ENCODE results near the gene DNMBP. TPM values are rescaled to one million over a fixed set of nuclear protein-coding genes. Genes with fewer than 3 reads are reported as not detected.
A peak's percentile ranks its signal among the peaks of the same experiment; 100 is the strongest.

The DNMBP gene
- total RNA-seq, 2 donors from 2014 or later: 2.3 to 2.9 TPM

DNA sequence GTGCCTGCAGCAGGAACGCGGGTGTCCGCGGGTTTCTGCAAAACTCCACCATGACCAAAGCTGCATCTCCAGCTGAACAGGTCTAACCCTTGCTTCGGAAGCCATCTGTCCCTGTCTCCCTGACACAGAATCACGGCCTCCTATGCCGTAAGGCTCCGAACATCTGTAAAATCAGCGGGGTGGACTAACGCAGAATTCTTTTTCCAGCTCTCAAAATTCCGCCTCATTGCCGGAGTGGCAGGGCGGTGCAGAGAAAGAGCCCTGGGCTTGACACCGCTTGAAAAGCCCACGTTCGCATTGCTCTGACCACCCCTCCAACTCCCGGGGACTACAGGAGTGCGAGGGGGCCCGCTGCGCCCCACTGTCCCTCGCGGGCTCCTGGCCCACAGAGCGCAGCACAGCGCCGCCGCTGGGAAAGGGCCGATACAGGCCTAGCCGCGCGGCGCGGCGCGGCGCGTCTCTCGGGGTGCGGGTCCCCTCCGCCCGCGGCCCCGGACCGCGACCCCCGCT lies 409 bp downstream of the DNMBP start:
- Mint-ChIP-seq H3K4me3 (peak overlapping the region; percentile 87 to 89), H3K9me3 (no peaks in the 10 kb centered on the region), H3K27ac (peak overlapping the region; percentile 18), H3K36me3 (ENCODE audit: insufficient read depth in 2 of 2) (no peaks in the 10 kb centered on the region), H3K27me3 (ENCODE audit: low read depth) (peaks cover 22% of the 10 kb centered on the region), H3K4me1 (ENCODE audit: low read depth) (peaks cover 61% of the 10 kb centered on the region)
- ATAC-seq (replicated peaks in 1 of 2) (peak; percentile 75 to 80), DNase-seq (peak in 1 of 2 donors; percentile 1)

DNA sequence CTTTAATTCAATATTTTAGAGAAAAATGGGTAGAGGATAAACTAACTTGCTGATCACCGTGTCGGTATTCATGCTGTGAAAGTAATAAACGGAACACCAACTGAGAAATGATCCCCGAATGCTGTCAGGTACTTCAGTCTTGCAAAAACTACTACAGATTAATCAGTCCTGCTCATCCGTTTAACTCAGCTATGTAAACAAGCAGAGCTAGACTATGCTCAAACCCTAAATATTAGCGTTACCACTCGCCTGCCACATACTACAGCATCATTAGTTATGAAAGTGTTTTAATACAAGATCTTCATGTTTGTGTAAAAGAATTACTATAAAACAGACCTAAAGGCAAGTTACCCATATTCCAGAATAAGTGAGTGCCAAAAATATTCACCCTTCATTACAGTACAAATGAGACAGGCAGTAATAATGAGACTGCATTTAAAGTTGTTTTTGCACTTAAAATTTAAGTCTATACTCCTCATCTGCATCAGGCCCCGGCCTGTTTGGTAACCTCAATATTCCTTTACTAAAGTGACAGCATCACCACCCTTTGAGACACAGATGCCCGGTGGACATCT lies 952 bp downstream of the DNMBP start:
- no peak overlapping the region for H3K27ac Mint-ChIP-seq

DNA sequence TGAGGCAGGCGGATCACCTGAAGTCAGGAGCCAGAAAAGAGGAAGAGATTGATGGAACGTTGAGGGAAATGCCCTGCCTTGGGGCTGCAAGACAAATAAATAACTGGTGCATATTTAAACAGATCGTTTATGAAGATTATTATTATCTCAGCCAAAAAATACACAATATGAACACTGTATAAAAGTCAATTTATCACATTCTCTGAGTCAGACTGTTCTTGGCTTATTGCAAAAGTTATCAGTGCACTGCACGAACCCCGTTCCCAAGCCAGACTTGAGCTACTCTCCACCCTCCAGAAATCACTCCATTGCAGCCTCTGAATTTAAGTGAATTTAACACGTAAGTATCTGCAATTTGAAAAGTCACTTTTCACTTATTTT lies 1.6 kb downstream of the DNMBP start:
- peak overlapping the region; percentile 32 to 89 for H3K4me3 Mint-ChIP-seq
- no peak for ATAC-seq (replicated peaks in 1 of 2)
- H3K4me1 Mint-ChIP-seq (ENCODE audit: low read depth): peaks cover 54% of the 10 kb centered on the region
- no peak for DNase-seq
- no peak overlapping the region for H3K27ac Mint-ChIP-seq
- H3K27me3 Mint-ChIP-seq (ENCODE audit: low read depth): peaks cover 22% of the 10 kb centered on the region
- H3K36me3 Mint-ChIP-seq (ENCODE audit: insufficient read depth in 2 of 2): no peaks in the 10 kb centered on the region
- H3K9me3 Mint-ChIP-seq: no peaks in the 10 kb centered on the region

More for the DNA sequence above, 952 bp downstream of the DNMBP start:
- H3K36me3 Mint-ChIP-seq (ENCODE audit: insufficient read depth in 2 of 2): no peaks in the 10 kb centered on the region
- H3K9me3 Mint-ChIP-seq: no peaks in the 10 kb centered on the region
- H3K4me3 Mint-ChIP-seq: peak overlapping the region; percentile 87 to 89
- peaks cover 56% of the 10 kb centered on the region for H3K4me1 Mint-ChIP-seq (ENCODE audit: low read depth)
- H3K27me3 Mint-ChIP-seq (ENCODE audit: low read depth): peaks cover 22% of the 10 kb centered on the region
- ATAC-seq (replicated peaks in 1 of 2) (no peak), DNase-seq (no peak)

DNA sequence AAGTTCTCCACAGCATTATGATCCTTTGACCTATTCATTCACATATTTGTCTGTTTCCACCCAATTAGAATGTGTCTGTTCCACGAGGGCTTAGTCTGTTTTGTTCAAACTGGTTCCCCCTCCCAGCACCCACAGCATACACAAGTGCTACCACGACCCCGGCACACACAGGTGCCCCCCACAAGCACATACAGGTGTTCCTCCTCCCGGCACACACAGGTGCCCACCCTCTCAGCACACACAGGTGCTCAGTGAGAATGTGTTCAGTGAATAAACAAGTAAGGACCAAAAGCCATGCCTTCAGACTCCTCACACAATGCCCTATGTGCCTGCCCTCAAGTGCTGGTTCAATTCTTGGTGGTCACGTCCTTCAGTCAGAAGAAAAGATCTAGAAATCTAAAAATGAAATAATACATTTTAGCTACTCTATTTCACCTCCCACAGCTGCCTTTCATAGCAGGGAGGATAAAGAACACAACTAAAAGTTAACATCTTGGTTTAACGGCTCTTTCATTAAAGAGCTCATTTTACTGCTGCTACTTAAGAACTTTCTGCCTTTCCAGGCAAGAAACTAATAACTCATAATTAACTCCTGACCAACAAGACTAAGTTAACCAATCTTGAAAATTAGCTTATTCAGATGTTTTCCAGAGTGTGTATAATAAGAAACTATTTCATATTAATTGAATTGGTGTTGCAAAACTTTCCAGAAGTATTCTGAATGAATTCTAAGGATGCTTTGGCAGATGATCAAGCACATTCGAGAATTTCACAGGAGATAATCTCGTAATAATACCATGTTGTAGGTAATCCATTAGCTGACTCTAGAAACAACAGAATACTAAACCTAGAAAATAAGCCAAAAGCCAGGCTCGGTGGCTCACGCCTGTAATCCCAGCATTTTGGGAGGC lies 2.3 kb downstream of the DNMBP start:
- DNase-seq (no peak), ATAC-seq (replicated peaks in 1 of 2) (no peak)
- H3K4me3 Mint-ChIP-seq: peak overlapping the region; percentile 21 to 55
- peaks cover 54% of the 10 kb centered on the region for H3K4me1 Mint-ChIP-seq (ENCODE audit: low read depth)
- H3K9me3 Mint-ChIP-seq: no peaks in the 10 kb centered on the region
- no peaks in the 10 kb centered on the region for H3K36me3 Mint-ChIP-seq (ENCODE audit: insufficient read depth in 2 of 2)
- no peak overlapping the region for H3K27ac Mint-ChIP-seq
- H3K27me3 Mint-ChIP-seq (ENCODE audit: low read depth): peaks cover 22% of the 10 kb centered on the region

DNA sequence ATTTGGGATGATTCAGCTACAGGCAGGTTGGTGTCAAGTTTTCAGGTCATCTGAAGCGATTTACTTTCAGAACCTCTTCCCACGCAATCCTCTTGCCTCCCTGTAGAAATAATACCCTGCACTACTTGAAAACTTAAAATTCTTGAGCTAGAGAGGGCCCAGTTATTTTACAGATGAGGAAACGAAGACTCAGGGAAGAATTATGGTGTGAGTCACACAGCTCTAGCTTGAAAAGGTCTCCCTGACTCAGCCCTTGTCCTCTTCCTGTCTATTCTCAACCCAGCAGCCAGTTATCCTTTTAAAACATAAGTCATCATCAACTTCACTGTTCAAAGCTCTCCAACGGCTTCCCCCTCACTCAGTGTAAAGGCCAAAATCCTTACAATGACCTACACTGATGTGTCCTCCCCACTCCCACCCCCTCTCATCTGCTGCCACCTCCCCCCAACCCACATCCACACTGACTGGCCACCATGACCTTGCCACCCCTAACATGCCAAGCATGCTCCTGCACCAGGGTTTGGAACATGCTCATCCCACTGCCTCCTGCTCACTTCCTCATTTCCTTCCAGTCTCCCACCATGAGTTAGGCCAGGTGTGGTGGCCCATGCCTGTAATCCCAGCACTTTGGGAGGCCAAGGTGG lies 3.4 kb downstream of the DNMBP start:
- H3K36me3 Mint-ChIP-seq (ENCODE audit: insufficient read depth in 2 of 2): no peaks in the 10 kb centered on the region
- peak overlapping the region; percentile 6 for H3K27ac Mint-ChIP-seq
- H3K4me3 Mint-ChIP-seq: peak overlapping the region; percentile 42 to 68
- ATAC-seq (replicated peaks in 1 of 2) (peak; percentile 53 to 59), DNase-seq (peak; percentile 6 to 30)
- peaks cover 54% of the 10 kb centered on the region for H3K4me1 Mint-ChIP-seq (ENCODE audit: low read depth)
- peaks cover 22% of the 10 kb centered on the region for H3K27me3 Mint-ChIP-seq (ENCODE audit: low read depth)
- no peaks in the 10 kb centered on the region for H3K9me3 Mint-ChIP-seq

DNA sequence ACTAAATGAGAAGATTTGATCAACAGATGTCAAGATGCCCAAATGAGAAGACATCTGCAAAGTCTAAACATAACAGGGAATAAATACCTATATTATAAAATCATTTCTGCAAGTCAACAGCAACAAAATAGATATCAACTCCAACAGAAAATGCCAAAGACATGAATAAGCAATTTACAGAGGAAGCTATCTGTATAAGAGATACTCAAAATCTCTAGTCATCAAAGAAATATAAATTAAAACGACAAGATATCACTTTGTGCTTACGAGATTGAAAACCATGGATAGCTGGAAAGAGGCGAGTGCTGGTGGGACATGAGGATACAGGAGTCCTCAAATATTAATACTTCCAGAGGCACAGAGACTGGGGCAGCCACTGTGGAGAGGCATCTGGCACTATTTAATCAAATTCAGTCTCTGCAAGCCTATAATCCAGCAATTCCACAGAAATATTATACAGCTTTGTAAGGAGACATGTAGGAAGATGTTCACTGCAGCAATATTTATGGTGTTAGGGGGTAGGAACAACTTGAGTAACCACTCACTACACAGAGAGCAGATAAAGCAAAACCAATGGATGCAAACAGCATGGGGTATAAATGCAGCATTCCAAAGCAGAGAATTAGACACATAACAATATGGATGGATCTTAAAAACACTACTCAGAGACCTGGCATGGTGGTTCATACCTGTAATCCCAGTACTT lies 4.8 kb downstream of the DNMBP start:
- DNase-seq: no peak
- ATAC-seq (replicated peaks in 1 of 2): no peak
- H3K4me3 Mint-ChIP-seq: no peak overlapping the region
- H3K36me3 Mint-ChIP-seq (ENCODE audit: insufficient read depth in 2 of 2): no peaks in the 10 kb centered on the region
- peaks cover 43% of the 10 kb centered on the region for H3K4me1 Mint-ChIP-seq (ENCODE audit: low read depth)
- peaks cover 11% of the 10 kb centered on the region for H3K27me3 Mint-ChIP-seq (ENCODE audit: low read depth)
- H3K27ac Mint-ChIP-seq: no peak overlapping the region
- no peaks in the 10 kb centered on the region for H3K9me3 Mint-ChIP-seq

DNA sequence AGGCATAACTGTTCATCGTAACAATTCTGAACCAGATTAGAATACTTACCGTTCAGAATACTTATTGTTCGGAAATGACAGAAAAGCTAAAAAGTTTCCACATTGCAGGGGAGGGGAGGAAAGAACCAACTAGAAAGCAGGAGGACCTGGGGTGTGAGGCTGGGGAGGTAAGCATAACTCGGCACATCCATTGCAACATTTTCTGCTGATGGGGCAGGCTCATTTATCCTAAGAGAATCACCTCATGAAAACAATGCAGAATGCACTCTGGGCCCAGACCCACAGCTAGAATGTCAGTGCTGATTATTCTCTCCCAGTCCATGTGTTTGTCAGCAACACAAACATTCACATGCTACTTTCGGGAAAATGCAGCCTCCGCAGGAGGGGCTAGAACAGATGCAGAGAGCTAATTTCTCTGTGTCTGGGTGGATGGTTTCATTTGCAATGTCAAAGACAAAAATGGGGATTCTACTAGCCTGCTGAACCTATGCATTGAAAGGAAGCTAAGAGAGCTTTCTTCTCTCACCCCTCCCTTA lies 9.6 kb downstream of the DNMBP start:
- ATAC-seq (replicated peaks in 1 of 2) (no peak), DNase-seq (no peak)
- Mint-ChIP-seq H3K4me1 (ENCODE audit: low read depth) (peaks cover 6% of the 10 kb centered on the region), H3K4me3 (no peak overlapping the region), H3K9me3 (no peaks in the 10 kb centered on the region), H3K27ac (no peak overlapping the region), H3K27me3 (ENCODE audit: low read depth) (no peaks in the 10 kb centered on the region), H3K36me3 (ENCODE audit: insufficient read depth in 2 of 2) (no peaks in the 10 kb centered on the region)

DNA sequence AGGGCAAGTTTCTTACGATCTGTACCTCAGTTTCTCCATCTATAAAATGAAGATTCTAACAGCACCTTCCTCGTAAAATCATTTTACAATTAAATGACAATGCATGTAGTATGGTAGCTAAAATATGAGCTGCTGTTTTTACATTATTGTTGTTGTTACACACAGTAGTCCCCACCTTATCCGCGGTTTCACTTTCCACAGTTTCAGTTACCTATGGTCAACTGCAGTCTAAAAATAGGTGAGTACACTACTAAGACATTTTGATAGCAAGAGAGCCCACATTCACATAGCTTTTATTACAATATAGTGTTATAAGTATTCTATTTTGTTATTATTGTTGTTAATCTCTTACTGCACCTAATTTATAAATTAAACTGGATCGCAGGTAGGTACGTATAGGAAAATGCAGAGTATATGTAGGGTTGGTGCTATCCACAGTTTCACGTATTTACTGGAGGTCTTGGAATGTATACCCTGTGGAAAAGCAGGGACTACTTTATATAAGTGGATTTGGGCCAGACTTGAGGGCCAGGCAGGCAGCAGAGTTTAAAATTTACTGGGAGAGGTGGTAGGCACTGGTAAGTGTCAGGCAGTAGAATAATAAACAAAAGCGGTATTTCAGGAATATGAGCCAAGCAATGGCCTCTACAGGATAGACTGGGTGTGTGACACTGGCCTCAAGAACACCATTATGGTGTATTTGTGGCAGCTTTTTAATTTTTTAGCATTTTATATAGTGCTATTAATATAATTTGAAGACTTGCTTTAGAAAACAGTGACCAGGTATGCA lies 10.2 kb downstream of the DNMBP start:
- no peak for DNase-seq
- H3K4me1 Mint-ChIP-seq (ENCODE audit: low read depth): peaks cover 9% of the 10 kb centered on the region
- H3K27me3 Mint-ChIP-seq (ENCODE audit: low read depth): no peaks in the 10 kb centered on the region
- H3K9me3 Mint-ChIP-seq: no peaks in the 10 kb centered on the region
- H3K27ac Mint-ChIP-seq: no peak overlapping the region
- no peak overlapping the region for H3K4me3 Mint-ChIP-seq
- no peaks in the 10 kb centered on the region for H3K36me3 Mint-ChIP-seq (ENCODE audit: insufficient read depth in 2 of 2)
- ATAC-seq (replicated peaks in 1 of 2): no peak

DNA sequence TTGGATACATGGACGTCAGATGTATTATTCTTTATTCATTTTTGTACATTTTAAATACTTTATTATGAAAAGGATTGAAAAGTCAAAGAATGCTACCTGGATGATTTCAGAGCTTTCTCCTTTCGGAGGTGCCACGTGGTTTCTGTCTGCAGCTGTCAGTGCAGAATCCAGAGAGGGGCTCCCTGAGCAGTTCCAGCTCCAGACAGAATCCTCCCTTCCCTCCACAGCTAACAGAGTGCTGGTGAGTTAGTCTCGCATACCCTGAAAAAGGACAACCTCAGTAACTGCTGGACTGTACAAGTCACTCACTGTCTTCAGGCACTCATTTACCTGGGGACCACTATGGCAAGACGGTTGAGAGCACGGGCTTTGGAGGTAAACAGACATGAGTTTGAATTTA lies 10.9 kb downstream of the DNMBP start:
- no peaks in the 10 kb centered on the region for H3K36me3 Mint-ChIP-seq (ENCODE audit: insufficient read depth in 2 of 2)
- no peak overlapping the region for H3K27ac Mint-ChIP-seq
- no peaks in the 10 kb centered on the region for H3K9me3 Mint-ChIP-seq
- no peak overlapping the region for H3K4me3 Mint-ChIP-seq
- DNase-seq: no peak
- H3K27me3 Mint-ChIP-seq (ENCODE audit: low read depth): no peaks in the 10 kb centered on the region
- peaks cover 15% of the 10 kb centered on the region for H3K4me1 Mint-ChIP-seq (ENCODE audit: low read depth)
- ATAC-seq (replicated peaks in 1 of 2): no peak

DNA sequence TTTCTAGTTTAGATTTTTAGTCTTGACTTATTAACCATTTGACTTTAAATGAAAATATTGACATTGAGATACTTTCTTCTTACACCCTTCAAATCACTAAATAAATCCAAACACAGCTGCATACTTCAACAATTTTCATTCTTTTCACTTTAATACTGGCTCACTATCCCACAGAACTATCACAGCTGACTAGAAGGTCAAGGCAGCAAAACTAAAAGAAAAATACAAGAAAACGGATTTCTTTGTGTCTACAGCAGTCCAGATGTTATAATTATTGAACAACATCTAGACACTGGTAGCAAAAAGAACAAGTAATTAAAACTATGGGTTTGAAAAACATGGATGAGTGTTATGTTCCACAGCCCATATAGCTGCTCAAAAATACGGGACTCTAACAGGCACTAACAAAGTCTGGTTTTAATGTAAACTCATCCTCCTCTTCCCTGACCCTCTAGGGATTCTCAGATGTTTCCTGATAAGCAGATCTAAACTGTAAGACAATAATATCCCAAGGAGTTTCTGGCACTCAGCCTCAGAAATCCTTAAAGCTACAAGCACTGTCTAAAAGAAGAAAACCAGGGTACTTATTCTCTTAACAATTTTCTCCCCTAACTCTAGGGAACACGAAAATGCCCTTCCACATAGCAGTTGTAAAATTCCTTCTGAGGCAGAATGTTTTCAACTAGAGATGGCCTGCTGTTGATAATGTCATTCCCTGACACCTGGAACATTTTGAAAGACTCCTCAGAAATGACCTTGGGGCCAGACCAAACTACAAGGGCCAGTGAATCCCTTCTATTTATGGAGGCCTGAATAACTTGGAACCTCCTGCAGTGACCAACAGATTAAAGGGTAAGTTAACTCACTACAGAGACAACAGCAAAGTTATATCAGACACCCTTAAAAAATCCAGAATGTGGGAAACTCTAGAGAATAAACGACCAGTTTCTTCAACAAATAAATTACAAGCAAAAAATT lies 12.8 kb downstream of the DNMBP start:
- Mint-ChIP-seq H3K9me3 (no peaks in the 10 kb centered on the region), H3K4me1 (ENCODE audit: low read depth) (peaks cover 21% of the 10 kb centered on the region), H3K4me3 (no peak overlapping the region), H3K27ac (no peak overlapping the region), H3K36me3 (ENCODE audit: insufficient read depth in 2 of 2) (no peaks in the 10 kb centered on the region), H3K27me3 (ENCODE audit: low read depth) (no peaks in the 10 kb centered on the region)
- DNase-seq: no peak
- ATAC-seq (replicated peaks in 1 of 2): no peak

DNA sequence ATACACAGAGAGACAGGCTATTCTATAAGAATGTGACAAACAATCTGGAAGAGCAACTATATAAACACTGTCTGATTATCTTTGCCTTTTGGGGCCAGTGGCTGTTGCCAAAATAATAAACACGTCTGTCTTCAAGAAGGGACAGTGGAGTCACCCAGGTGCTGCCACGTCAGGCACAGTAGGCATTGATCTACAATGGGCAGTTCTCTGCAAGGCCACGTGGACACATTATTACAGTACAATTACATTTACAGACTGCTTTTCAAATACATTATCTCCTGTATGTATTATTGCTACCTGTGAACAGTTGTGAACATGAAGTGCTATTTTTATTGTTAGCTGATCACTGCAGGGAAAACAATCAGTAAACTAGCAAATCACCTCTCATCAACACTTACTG lies 14.0 kb downstream of the DNMBP start:
- Mint-ChIP-seq H3K4me1 (ENCODE audit: low read depth) (peaks cover 21% of the 10 kb centered on the region), H3K4me3 (no peak overlapping the region), H3K36me3 (ENCODE audit: insufficient read depth in 2 of 2) (no peaks in the 10 kb centered on the region), H3K9me3 (no peaks in the 10 kb centered on the region), H3K27ac (no peak overlapping the region), H3K27me3 (ENCODE audit: low read depth) (no peaks in the 10 kb centered on the region)
- no peak for ATAC-seq (replicated peaks in 1 of 2)
- no peak for DNase-seq
